Measurements from ENCODE around the gene MDH2. TPM values are rescaled to one million over a fixed set of nuclear protein-coding genes. Genes with fewer than 3 reads are reported as not detected.
"Not testable (repeated sequence)": the region's sequence is repeated elsewhere in the genome, so short reads cannot be mapped to it uniquely, and the experiment has no call there.

MDH2 gene
- total RNA-seq, 2 experiments from 2014 or later, result 159 to 161 TPM

- no peaks in the 10 kb centered on the region for H3K4me1 Mint-ChIP-seq
- no peaks in the 10 kb centered on the region for H3K9me3 Mint-ChIP-seq
- CTCF ChIA-PET, result no interaction called here
Measured at GRCh38 chr7:76108540-76109233, 60.8 kb downstream of the MDH2 start.

GRCh38 chr7:76113042-76113630 lies 65.2 kb downstream of the MDH2 start:
- H3K4me1 Mint-ChIP-seq; DNase-seq; H3K9me3 Mint-ChIP-seq; POLR2A ChIA-PET; H3K27me3 Mint-ChIP-seq; H3K27ac Mint-ChIP-seq; H3K36me3 Mint-ChIP-seq (ENCODE audit: low read depth); H3K4me3 Mint-ChIP-seq: not testable (repeated sequence)
- CTCF ChIA-PET, result interaction anchor here (0.5 kb wide), 1 partner anchor 11 kb away, joined by 3 read pairs; no protein-coding TSS in a partner anchor

More at GRCh38 chr7:76108540-76109233, 60.8 kb downstream of the MDH2 start:
- Mint-ChIP-seq H3K4me3 (no peak overlapping the region), H3K27ac (no peak overlapping the region), H3K36me3 (ENCODE audit: low read depth) (no peaks in the 10 kb centered on the region), H3K27me3 (no peaks in the 10 kb centered on the region)
- POLR2A ChIA-PET, result no interaction called here
- DNase-seq, result no peak

- H3K4me3 Mint-ChIP-seq; H3K9me3 Mint-ChIP-seq; H3K36me3 Mint-ChIP-seq (ENCODE audit: low read depth); H3K27me3 Mint-ChIP-seq; CTCF ChIA-PET; DNase-seq; H3K4me1 Mint-ChIP-seq; H3K27ac Mint-ChIP-seq; POLR2A ChIA-PET: not testable (repeated sequence)
Measured at GRCh38 chr7:76114742-76115141, 66.8 kb downstream of the MDH2 start.

Other genes starting within 250 kb of the MDH2 start
- not detected for gene CCL24, start 234.3 kb upstream of the MDH2 start, total RNA-seq
- 10 to 100 TPM; 47.7 to 51.7 TPM for gene RHBDD2, start 169.1 kb upstream of the MDH2 start, total RNA-seq
- gene POR, start 133.0 kb upstream of the MDH2 start, total RNA-seq, result 10 to 100 TPM; 34.0 to 45.3 TPM
- 10 to 100 TPM; 34.3 to 34.9 TPM for gene TMEM120A, start 53.5 kb upstream of the MDH2 start, total RNA-seq
- gene STYXL1, start 106 bp upstream of the MDH2 start, total RNA-seq, result 10 to 100 TPM; 37.3 to 40.4 TPM
- gene SRRM3, start 153.8 kb downstream of the MDH2 start, total RNA-seq, result not detected

All from activated CD4-positive, alpha-beta memory T cell treated with anti-CD3 and anti-CD28 coated beads, Interleukin-2, amount 10 ng/mL, durations not matched to agents 7 days and 5 days (primary cell).